GM21381 (cell line): Measurements from ENCODE around the gene HOXA9.

Experiments used
- ATAC-seq: cut with Tn5 transposase; IDR thresholded peaks from one replicate; pipeline ENCODE4 v1.9.1; 2021; ENCODE audit warnings: mild to moderate bottlenecking, moderate library complexity; ENCODE audit not compliant: unreplicated experiment

HOXA9 gene

DNA sequence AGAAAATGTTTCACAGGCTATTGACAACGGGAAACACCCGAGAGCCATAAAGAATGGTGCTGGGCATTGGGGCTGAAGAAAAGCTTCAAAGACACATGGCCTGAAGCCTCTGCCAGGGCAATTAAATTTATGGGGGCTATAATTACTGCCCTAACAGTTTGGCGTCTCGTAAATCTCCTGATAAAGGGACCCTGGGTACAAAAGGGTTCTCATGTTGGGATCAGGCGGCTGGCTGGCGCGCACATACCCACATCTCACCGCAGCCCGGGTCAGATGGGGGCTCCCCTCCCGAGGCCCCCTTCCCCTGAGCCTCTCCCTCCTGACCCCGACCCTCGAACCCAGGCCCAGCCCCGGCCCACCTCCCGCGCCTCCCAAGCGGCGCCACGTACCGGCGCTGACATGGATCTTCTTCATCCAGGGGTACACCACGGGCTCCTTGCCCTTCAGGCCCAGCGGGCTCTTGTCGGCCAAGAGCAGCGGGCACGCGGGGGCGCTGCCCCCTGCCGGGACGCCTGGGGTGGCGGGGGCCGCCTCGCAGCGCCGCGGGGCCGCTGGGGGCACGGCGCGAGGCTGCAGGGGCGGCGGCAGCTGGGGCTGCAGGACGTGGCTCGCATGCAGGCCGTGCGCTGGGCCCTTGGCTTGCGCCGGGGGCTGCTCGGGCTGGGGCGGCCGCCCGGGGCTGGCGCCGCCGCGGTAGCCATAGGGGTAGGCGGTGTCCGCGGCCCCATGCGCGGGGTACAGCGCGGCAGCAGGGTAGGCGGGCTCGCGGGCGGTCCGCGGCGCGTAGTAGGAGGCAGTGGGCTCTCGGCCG, 35.4 kb downstream of the HOXA9 start:
- ATAC-seq, result no peak

GRCh38 chr7:27128776-27129728, 36.3 kb downstream of the HOXA9 start:
- ATAC-seq, result no peak

DNA sequence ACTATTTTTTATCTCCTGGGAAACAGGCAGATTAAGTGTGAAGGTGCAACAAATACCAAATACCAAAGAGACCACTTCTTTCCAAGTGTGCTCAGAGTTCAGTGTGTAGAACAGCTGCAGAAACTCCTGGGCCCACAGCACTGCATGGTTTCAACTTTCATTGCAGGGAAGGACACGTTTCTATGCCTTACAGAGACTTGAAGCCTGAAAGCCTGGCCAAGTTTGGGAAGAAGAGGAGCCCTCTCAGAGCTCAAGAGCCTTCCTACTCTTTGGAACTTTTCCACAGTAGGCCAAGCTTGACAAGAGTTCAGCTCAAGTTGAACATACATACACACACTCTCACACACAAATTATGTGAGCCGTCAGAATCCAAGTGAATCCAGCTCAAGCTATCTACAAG, 37.3 kb downstream of the HOXA9 start:
- ATAC-seq, result no peak

GRCh38 chr7:27126596-27127327, 38.6 kb downstream of the HOXA9 start:
- ATAC-seq, result no peak

DNA sequence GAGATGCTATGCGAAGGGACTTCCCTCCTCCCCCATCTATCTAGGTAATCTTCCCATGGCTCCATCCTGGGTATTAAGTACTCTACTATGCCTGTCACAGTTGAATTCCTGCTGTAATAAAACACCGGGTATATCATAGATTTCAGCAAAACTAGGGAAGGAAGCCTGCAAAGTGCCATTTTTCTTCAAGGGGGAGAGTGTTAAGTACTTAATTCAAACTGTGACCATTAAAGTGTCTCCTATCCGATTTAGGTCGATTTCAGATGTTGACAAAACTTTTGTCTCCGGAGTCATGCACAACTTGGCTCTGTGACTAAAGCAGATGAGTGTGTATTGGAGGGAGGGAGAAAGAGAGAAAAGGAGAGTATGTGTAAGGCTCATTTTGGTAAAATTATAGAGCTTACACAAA, 39.3 kb downstream of the HOXA9 start:
- no peak for ATAC-seq

DNA sequence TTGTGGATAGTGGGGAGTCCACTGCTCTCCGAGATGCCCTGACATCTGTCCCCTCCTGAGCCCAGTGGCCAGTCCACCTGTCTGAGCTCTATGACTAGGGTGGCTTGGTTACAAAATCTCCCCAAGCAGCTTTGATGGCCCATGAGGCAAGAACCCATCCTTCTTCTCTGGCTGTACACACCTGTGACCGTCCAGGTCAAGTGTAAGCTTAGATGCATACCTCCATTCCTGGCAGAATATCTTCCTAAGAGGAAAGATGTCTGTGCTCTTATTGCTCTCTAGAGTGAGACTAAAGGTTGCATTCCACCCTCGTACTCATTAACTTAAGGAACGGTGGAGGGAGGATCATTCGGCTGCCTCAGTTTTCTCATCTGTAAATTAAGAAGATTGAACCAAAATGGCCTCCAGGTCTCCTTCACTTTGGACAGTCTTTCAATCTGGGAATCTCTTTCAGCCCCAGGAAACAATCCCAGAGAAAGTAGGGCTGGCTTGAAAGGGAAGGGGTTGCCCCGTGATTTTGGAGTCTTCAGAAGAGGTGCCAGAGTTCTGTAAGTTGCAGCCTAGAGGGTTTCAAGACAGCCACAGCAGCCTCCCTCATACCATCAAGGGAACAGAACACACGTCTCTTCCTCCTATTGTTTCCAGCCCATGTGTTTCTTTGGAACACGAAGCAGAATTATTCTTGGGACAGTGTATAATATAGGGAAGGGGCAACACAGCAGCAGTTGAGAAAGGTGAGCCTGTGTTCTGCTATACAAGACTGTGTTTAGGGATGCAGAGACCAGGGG, 40.2 kb downstream of the HOXA9 start:
- ATAC-seq, result no peak

DNA sequence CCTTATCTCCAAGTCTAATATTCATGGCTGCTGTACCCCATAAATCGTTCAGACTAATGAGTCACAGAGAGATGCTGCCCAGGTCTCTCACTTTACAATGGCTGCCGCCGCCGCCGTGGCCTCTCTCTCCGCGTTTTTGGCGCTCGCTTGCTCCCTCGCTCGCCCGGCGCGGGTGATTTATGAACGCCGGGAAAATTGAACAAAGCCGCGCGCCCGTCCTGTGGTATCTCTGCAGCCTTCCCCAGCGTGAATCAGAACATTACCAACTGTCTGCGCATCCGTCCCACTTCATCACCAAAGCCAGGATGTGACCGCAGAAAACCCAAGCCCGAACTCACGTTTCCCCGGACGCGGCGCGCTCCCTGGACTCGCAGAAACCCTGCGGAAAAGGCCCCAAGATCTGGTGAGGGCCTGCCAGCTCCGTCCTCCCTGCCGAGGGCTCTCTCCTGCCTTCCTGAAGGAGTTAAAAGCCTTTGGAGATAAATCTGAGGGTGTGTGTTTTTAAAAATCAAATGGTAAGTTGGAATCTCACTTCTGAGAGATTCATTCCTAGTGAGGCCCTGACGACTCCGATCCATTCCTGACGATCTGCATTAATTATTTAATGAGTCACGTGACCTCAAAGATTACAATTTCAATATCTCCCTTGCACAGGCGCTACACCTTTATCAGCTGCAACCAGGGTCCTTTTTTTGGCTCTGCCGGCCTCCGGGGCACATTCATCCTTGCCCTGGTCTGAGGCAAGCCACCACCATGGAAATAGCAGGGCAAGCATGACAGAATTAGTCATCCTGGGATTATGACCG, 41.0 kb downstream of the HOXA9 start:
- ATAC-seq, result no peak

GRCh38 chr7:27123477-27124053, 41.8 kb downstream of the HOXA9 start:
- ATAC-seq, result no peak

GRCh38 chr7:27123007-27123476, 42.3 kb downstream of the HOXA9 start:
- ATAC-seq, result no peak

DNA sequence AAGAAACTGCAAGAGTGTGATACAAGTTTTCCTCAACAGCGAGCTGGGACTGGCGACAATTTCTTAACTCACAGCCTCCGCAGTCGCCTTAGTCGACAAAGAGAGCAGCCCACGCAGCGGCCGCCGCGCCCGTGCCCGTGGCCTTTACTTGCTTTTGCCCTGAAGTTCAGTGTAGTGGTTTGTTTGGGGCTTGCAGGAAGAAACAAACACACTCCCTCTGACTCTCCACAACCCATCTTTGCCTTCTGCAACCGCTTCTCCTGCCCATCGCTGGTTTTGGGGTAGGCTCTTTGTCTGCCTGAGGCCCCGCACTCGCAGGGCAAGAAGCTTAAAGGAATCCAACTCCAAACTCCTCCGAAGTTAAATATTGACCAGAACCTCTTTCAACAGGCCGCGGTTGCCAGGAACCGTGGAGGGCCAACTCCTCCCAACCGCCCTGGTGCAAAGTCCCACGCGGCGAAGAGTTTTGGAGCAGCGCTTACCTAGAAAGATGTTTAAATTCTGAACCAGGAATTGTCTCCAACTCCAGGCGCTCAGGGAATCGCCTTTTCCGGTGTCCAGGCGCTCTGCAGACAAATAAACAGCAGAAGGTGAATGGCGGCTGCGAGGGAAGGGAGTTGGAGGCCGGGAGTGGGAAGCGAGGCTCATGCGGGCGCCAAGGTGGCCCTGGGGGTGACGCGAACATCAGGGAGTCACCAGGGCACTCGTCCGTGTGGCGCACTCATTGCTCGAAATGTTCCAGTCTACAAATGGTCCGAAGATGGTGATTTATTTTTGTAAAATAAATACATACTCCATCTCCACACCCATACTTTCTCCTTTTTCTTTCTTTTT, 43.0 kb downstream of the HOXA9 start:
- no peak for ATAC-seq

- no peak for ATAC-seq
Measured at GRCh38 chr7:27121684-27122076, 43.7 kb downstream of the HOXA9 start.

GRCh38 chr7:27119412-27119911, 45.9 kb downstream of the HOXA9 start:
- no peak for ATAC-seq

- no peak for ATAC-seq
Measured at GRCh38 chr7:27118580-27118979, 46.8 kb downstream of the HOXA9 start.

GRCh38 chr7:27117887-27118491, 47.3 kb downstream of the HOXA9 start:
- ATAC-seq, result no peak

DNA sequence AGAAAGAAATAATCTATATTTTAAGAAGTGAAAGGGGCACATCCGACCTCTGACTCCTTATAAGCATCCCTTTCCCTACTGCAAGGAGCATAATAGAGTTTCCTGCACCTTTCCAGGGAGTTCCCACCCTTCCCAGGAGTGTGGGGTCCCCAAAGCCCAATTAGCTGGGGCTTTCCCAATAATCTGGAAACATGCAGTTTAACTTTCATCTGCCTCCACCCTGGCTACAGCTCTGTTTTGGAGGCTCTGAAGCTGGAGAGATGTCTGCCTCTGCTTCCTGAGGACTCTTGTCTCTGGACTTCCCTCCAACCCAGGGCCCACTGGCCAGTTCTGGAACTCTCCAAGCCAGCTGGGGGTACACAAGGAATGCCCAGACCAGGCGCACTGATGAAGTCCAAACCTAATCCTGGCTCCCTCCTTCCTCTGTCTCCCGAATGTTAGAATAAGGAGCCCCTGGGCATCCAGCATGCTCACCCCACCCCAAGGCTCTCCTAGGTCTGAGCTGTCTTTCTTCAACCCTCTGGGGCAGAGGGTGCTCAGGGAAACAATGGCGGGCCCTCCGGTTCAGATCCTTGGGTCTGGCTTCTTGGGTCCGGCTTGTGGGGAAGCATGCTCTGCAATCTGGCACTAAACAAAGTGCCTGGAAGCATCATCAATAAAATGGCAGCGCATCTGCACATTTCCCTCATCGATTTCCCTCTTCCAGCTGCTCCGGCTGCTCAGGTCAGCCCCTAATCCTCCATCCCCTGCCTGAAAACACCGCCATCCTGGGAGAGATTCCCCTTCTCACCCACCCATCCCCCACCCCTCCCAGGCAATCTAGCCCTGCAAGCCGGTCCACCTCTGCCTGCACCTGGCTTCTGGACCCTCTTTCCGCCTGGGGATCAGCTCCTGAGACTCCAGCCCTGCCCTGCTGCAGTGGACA, 48.1 kb downstream of the HOXA9 start:
- ATAC-seq, result no peak
